T-helper 2 cell (primary cell): ENCODE data around the gene SLC35B1.

Source experiments
- DNase-seq, 5 experiments: peaks; one replicate each; pipeline versions ENCODE4 v3.0.0 to v3.0.0-alpha.2; 2012 to 2022

The SLC35B1 gene

GRCh38 chr17:49670002-49670401 lies 37.8 kb downstream of the SLC35B1 start:
- DNase-seq, result no peak

DNA sequence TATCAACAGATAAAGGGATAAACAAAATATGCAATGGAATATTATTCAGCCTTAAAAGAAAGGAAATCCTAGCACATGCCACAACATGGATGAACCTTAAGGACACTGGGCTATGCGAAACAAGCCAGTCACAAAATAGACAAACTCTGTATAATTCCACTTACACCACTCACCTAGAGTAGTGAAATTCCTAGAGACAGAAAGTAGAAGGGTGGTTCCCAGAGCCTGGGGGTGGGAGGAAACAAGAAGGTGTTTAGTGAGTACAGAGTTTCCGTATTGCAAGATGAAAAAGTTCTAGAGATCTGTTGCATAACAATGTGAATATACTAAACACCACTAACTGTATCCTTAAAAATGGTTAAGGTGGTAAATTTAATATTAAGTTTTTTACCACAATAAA lies 39.9 kb downstream of the SLC35B1 start:
- DNase-seq, result no peak

GRCh38 chr17:49664706-49665211 lies 43.0 kb downstream of the SLC35B1 start:
- DNase-seq, result no peak

DNA sequence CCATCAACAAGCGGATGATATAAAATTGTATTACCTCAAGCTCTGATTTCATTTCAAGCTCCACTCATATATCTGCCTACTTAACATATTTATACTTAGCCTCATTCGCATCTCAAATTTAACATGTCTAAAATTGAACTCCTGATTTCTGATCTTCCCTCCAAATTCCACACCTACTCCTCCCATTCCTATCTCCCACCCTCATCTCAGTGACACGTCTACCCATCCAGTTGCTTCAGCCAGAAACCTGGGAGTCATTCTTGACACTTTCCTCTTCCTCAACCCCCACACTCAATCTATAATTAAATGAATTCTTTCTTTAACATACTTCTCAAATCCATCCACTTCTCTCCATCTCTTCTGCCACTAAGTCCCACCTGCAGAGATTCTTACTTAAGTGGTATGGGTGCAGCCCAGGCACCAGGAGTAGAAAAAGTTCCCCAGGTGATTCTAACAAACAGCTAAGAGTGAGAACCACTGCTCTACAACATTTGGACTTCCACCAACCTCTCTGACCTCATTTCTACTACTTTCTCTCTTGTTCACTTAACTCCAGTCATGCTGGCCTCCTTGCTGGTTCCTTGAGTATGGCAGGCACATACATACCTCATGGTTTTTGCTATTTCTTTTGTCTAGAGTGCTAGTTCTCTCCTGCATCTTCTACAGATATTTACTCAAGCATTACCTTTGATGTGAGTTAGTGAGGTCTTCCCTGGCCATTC lies 47.9 kb downstream of the SLC35B1 start:
- DNase-seq, result no peak

GRCh38 chr17:49656247-49656646 lies 51.5 kb downstream of the SLC35B1 start:
- no peak for DNase-seq
